LNCaP clone FGC (cell line): ENCODE data around the gene ZNF384.

Experiments
- DNase-seq: peaks from one replicate; pipeline ENCODE4 v3.0.0-alpha.2; 2011; ENCODE audit warnings: low read depth
- H3K4me3 ChIP-seq: 2 replicates; pipeline ENCODE4 v1.5.1; 2011; ENCODE audit warnings: mild to moderate bottlenecking, low read depth, low read length, control low read depth
- TF ChIP-seq, protein P1 (sequence below): IDR thresholded peaks from 2 replicates; pipeline ENCODE4 v1.5.1; 2012; ENCODE audit warnings: mild to moderate bottlenecking; ENCODE audit not compliant: control insufficient read depth, insufficient read depth; ENCODE audit errors: extremely low read depth

Gene ZNF384

DNA sequence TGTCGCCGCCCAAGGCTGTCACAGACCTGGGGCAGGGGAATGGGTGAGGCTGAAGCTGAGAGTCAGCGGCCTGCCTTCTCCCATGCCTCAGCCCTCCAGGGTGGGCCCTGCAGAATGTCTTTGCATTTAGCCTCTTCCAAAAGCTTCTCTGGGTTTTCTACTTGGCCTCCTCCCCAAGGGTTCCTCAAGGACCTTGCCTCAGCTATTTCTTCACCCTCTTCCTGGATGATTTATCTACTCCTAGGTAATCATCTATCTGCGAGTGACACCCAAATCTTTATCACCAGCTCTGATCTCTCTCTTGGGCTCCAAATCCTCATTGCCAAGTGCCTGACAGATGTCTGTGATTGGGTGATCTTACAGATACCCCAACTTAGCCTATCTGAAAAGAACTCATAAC lies 48.7 kb downstream of the ZNF384 start:
- H3K4me3 ChIP-seq: no peak overlapping the region
- TF ChIP-seq, protein P1, sequence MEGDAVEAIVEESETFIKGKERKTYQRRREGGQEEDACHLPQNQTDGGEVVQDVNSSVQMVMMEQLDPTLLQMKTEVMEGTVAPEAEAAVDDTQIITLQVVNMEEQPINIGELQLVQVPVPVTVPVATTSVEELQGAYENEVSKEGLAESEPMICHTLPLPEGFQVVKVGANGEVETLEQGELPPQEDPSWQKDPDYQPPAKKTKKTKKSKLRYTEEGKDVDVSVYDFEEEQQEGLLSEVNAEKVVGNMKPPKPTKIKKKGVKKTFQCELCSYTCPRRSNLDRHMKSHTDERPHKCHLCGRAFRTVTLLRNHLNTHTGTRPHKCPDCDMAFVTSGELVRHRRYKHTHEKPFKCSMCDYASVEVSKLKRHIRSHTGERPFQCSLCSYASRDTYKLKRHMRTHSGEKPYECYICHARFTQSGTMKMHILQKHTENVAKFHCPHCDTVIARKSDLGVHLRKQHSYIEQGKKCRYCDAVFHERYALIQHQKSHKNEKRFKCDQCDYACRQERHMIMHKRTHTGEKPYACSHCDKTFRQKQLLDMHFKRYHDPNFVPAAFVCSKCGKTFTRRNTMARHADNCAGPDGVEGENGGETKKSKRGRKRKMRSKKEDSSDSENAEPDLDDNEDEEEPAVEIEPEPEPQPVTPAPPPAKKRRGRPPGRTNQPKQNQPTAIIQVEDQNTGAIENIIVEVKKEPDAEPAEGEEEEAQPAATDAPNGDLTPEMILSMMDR: no peak
- DNase-seq: no peak

DNA sequence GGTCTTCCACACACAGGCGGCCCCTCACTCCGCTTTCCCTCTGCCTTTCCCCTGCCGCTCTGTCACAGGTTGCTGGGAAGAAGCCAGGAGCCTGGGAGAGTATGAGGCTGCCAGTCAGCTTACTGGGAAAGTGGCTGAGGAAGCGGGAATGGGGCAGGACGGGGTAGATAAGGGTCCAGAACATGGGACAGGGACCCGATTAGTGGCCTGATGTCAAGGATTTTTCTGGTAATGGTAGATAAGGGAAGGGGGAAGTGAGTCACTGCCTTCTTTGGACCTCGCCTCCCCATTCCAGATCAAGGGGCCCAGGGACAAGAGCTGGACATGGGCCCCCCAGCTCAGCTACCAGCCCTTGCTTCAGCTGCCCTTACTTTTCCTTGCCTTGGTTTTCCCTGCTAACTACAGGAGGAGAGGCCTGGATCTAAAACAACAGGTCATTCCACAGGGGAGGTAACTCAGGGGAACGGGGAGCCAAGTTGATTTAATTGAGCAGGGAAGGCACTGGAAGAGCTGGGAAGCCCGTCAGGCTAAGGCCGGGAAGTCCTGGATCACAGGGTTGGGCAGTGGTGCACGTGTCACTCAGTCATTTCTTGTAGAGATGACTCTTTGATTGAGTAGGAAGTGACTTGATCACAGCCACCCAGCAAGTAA lies 49.9 kb downstream of the ZNF384 start:
- H3K4me3 ChIP-seq: no peak overlapping the region
- TF ChIP-seq, protein P1: no peak
- no peak for DNase-seq

DNA sequence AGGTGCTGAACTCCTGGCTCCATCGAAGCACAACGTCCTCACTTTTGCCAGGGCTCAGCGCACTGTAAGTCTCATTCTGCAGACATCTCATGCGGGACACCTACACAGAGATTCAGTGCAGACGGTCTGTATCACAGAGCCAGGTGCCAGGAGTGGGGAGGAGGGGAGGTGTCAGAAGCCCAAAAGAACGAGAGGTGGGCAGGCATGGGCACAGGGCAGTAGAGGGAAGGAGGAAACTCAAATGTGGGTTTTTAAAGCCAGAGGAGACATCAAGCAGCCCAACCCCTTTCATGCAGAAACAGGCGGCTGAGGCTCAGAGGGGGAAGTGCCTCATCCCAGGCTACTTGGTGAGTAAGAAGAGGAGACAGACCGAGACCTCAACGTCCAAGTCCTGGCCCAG lies 50.9 kb downstream of the ZNF384 start:
- DNase-seq: no peak
- H3K4me3 ChIP-seq: no peak overlapping the region
- TF ChIP-seq, protein P1: no peak

DNA sequence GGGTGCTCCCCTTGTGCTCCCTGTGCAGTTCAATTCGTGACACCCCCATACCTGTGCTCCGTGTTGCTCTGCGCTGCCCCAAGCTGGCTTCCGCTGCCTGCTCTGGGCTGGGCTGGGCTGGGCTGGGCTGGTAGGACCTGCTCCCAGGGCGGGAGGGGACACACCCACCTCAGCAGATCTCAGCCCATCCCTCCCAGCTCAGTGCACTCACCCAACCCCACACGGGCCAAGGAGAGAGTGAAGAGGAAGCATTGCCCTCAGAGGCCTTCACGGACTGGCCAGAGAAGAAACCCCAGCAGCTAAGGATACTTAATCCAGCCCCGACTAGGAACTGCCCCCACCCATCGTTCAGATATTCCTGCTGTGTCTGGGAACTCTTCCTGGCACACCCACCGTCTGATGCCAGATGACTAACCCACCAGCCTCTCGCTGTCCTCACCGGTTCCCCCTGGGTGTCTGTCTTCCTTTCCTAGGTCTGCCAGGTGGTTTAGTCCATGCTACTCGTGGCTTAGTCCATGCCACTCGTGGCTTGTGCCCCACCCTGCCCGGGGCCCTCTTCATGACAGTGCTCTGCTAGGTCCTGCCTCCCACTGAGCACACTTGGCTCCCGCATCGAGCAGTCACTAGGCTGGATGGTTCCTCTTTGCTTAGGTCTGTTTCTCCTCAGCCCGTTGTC lies 53.2 kb downstream of the ZNF384 start, which contains the start of gene LPAR5:
TSS of gene LPAR5 (minus strand) at position 104 of the 676 bp plus-strand sequence. CDS start 14,711 bp downstream, outside the sequence.
- TF ChIP-seq, protein P1: no peak
- no peak within 1 kb of the TSS for H3K4me3 ChIP-seq
- DNase-seq: no peak

DNA sequence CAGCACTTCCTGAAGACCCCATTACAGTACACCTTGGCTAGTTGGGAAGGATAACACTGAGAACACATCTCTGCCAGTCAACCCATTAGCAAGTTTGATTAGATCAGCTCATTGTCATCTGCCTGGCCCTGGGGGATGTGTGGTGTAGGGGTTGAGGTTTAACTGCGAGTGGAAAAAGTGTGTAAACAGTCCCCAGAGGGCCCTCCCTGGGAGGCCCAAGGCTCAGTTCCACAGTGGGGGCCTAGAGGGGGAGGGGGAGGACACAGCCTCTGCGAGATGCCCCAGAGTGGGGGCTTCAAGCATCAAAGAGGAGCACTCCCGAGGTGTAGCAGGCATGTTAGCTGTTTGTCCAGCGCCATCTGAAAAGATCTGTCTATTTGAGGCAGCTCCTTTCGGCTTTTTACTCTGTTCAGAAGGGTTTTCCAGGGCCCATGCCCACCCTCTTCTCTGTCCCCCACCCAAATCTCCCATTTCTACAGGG lies 53.8 kb downstream of the ZNF384 start:
- DNase-seq: no peak
- TF ChIP-seq, protein P1: no peak
- no peak overlapping the region for H3K4me3 ChIP-seq

DNA sequence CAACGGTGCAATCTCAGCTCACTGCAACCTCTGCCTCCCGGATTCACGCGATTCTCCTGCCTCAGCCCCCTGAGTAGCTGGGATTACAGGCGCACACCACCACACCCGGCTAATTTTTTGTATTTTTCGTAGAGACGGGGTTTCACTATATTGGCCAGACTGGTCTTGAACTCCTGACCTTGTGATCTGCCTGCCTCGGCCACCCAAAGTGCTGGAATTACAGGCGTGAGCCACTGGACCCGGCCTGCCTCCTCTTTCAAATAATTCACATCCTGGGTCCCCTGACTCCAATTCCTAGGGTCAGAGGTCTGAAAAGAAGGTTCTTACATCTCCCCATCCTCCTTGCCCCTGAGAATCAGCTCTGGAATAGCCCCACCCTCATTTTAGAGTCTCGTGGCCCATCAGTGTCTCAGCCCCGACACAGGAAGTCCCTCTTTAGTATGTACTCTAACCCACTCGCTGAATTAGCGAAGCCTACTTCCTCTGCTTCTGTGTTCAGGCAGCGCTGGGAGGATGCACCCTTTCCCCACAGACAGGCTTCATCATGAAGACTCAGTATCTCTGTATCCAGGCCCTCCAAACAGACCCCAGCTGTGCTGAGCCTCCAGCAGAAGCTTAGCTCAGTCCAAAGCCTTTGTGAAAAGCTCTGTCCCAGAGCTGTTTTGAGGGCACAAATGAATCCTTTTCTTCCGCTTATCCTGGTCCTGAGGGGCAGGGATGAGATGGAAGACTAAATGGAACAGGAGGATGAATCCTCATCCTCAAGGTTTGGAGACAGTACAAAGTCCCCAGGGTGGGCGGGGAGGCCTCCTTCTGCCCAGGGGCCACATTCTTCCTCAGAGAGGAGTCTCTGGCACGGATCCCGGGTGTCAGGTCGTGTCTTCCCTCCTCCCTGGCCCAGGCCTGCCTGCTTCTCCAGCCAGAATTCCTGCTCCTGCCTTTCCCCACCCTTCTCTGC lies 56.9 kb downstream of the ZNF384 start:
- TF ChIP-seq, protein P1: no peak
- H3K4me3 ChIP-seq: no peak overlapping the region
- DNase-seq: no peak
